Measurements from ENCODE around the gene DNAJC17.

DNAJC17 gene

DNA sequence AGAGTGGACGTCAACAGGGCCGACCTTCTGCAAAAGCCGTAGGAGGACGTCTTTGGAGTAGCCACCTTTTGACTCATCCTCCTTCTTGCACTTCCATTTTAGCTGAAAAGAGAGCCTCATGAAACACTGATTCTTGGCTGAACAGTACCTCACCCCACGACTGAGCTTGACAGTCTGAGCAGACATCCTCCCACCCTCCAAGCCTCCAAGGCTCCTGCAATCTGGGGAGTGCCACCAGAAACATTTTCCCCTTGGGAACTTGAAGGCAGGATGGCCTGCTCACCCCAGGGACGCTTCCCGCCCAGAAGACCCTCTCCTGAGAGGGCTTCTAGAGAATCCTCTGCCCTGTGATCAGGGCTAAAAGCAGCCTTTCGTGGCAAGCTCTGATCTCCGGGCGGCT is 32.3 kb downstream of the DNAJC17 start:
- in situ Hi-C loops (cut with MboI; ENCODE audit: low pct_unique_long_range_greater_than_20kb, low sequenced_read_pairs, unreplicated experiment): no loop called here
- TF ChIP-seq, protein P1, sequence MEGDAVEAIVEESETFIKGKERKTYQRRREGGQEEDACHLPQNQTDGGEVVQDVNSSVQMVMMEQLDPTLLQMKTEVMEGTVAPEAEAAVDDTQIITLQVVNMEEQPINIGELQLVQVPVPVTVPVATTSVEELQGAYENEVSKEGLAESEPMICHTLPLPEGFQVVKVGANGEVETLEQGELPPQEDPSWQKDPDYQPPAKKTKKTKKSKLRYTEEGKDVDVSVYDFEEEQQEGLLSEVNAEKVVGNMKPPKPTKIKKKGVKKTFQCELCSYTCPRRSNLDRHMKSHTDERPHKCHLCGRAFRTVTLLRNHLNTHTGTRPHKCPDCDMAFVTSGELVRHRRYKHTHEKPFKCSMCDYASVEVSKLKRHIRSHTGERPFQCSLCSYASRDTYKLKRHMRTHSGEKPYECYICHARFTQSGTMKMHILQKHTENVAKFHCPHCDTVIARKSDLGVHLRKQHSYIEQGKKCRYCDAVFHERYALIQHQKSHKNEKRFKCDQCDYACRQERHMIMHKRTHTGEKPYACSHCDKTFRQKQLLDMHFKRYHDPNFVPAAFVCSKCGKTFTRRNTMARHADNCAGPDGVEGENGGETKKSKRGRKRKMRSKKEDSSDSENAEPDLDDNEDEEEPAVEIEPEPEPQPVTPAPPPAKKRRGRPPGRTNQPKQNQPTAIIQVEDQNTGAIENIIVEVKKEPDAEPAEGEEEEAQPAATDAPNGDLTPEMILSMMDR (IDR thresholded peaks at IDR 0.05; ENCODE audit: extremely low read depth, insufficient read depth, missing control alignments): no peak
- no peak for DNase-seq (ENCODE audit: low spot score)

DNA sequence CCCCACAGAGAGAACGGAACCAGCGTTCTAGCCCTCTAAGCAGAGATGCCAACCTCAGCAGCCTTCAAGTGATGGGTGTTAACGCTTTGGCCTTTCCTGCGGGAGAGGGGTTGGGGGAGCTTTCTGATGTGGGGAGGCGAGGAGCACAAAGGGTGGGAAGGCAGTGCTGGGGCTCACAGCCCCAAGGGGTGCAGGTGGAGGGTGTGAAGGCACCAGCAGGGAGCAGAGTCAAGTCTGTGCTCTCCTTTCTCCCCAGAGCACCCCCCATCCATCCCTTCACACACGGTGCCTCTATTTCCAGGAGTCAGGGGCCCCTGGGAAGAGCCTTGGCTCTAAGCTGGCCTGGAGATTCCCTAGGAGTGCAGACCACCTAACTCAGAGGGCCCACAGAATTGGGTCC is 33.4 kb downstream of the DNAJC17 start:
- no peak for DNase-seq (ENCODE audit: low spot score)
- in situ Hi-C loops (cut with MboI; ENCODE audit: low pct_unique_long_range_greater_than_20kb, low sequenced_read_pairs, unreplicated experiment): no loop called here
- TF ChIP-seq, protein P1 (IDR thresholded peaks at IDR 0.05; ENCODE audit: extremely low read depth, insufficient read depth, missing control alignments): no peak

DNA sequence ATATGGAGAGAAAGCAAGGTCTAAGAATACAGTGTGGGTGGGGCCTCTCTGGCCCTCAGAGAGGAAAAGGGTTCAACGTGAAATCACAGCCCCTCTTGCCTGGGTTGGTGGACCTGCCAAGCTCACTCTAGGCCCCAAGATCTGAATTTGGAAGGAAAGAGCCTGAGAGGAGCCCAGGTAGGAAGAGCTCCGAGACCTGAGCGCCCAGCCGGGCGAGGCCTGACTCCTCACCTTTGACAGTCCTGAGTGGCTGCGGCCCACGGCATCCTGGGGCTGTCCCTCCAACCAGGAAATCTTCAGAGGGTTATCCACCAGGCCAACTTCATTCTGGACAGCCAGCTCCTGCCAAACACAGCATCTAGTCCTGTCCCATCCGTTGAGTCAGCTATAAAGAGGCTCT is 33.8 kb downstream of the DNAJC17 start:
- TF ChIP-seq, protein P1 (IDR thresholded peaks at IDR 0.05; ENCODE audit: extremely low read depth, insufficient read depth, missing control alignments): no peak
- no peak for DNase-seq (ENCODE audit: low spot score)
- in situ Hi-C loops (cut with MboI; ENCODE audit: low pct_unique_long_range_greater_than_20kb, low sequenced_read_pairs, unreplicated experiment): no loop called here

DNA sequence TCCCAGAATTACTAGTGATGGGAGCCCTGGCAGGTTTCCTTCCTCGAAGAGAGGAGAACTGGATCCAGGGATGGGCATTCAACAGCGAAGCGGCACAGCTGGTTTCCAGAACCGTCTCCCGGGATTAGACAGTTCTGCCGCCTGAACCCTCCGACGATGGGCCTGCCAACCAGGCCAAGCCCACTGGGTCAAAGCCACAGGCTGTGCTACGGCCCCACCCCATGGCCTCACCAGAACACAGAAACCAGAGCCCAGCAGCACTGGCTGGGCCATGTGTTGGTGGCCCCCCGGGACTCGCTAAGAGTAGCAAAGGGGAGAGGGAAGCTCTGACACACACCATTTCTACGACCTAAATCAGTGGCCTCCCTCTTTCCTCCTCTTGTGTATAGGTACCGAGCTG is 35.3 kb downstream of the DNAJC17 start:
- in situ Hi-C loops (cut with MboI; ENCODE audit: low pct_unique_long_range_greater_than_20kb, low sequenced_read_pairs, unreplicated experiment): no loop called here
- no peak for DNase-seq (ENCODE audit: low spot score)
- TF ChIP-seq, protein P1 (IDR thresholded peaks at IDR 0.05; ENCODE audit: extremely low read depth, insufficient read depth, missing control alignments): no peak

DNA sequence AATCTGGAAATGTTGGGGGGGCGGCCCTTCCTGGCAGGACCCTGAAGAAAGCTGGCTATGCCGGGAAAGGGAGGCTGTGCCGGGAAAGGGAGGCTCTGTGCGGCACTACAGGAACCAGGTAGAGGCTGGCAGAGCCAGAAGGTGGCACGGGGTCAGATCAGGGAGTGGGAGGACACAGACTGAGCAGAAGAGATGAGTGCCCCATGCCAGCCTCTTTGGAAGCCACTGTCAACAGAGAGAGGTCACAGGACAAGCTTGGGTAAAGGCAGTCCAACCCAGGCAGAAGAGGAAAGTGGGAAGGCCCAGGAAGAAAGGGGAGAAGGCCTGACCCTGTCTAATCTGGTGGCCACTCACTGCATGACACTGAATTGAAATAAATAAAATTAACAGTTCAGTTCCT is 36.0 kb downstream of the DNAJC17 start:
- TF ChIP-seq, protein P1 (IDR thresholded peaks at IDR 0.05; ENCODE audit: extremely low read depth, insufficient read depth, missing control alignments): no peak
- no peak for DNase-seq (ENCODE audit: low spot score)
- in situ Hi-C loops (cut with MboI; ENCODE audit: low pct_unique_long_range_greater_than_20kb, low sequenced_read_pairs, unreplicated experiment): no loop called here

DNA sequence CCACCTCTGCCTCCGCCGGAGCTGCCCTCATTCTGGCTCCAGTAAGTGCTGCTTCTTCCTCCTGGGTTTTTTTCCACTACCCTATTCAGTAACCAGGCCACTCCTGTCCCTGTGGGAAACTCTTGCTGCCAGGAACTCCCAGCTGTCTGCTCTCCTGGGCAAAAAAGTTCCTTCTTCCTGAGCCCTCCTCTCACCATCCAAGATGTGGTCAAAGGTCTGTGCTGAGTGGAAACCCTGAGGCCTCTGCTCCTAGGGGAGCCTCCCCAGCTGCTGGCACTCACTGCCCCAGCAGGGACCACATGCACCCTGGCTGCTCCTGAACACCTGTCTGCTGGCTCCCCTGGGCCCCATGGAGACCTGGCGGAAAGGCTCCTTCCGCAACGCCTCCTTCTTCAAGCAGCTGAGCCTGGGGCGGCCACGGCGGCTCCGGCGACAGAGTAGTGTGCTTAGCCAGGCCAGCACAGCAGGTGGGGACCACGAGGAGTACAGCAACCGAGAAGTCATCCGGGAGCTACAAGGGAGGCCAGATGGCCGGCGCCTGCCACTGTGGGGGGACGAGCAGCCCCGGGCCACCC is 37.0 kb downstream of the DNAJC17 start:
- TF ChIP-seq, protein P1 (IDR thresholded peaks at IDR 0.05; ENCODE audit: extremely low read depth, insufficient read depth, missing control alignments): no peak
- in situ Hi-C loops (cut with MboI; ENCODE audit: low pct_unique_long_range_greater_than_20kb, low sequenced_read_pairs, unreplicated experiment): no loop called here
- peak; percentile 38 for DNase-seq (ENCODE audit: low spot score)
